Adrenal gland (tissue), 5 donors: Measurements from ENCODE around the gene TEX30.
A peak's percentile ranks its signal among the peaks of the same experiment; 100 is the strongest.

Experiments
- CTCF ChIP-seq, 6 experiments: fragments of 450-650 bp in 4 of 6; fragments of 200-600 bp in 2 of 6; sonication (generic) in 1 of 6; IDR thresholded peaks; 1 replicate in 5 of 6; 2 replicates in 1 of 6; pipeline versions ENCODE4 v1.5.1 to v1.8.0; 2016 to 2021; ENCODE audit warnings: antibody characterized with exemption in 6 of 6, mild to moderate bottlenecking in 2 of 6, moderate library complexity in 1 of 6
- POLR2A ChIP-seq, 2 donors: fragments of 450-650 bp; IDR thresholded peaks; one replicate each; pipeline ENCODE4 v1.6.1; 2017; ENCODE audit warnings: antibody characterized with exemption in 2 of 2, mild to moderate bottlenecking in 2 of 2, moderate library complexity in 1 of 2
- donor health status: DM: no; HTN: no; CAD: no.

- TF ChIP-seq CTCF (IDR thresholded peaks at IDR 0.05): no peak
- TF ChIP-seq POLR2A (IDR thresholded peaks at IDR 0.05): peak in 1 of 2 donors; percentile 53
These were observed 25.2 kb upstream of the TEX30 start, which contains the start of the genes BIVM and POGLUT2 for GRCh38 chr13:102798581-102799425.
